ENCODE data around the gene MXD3. TPM values are rescaled to one million over a fixed set of nuclear protein-coding genes. Genes with fewer than 3 reads are reported as not detected.
A peak's percentile ranks its signal among the peaks of the same experiment; 100 is the strongest.

The MXD3 gene
- total RNA-seq, 1 experiment from 2014 or later, result 50.0 TPM

DNA sequence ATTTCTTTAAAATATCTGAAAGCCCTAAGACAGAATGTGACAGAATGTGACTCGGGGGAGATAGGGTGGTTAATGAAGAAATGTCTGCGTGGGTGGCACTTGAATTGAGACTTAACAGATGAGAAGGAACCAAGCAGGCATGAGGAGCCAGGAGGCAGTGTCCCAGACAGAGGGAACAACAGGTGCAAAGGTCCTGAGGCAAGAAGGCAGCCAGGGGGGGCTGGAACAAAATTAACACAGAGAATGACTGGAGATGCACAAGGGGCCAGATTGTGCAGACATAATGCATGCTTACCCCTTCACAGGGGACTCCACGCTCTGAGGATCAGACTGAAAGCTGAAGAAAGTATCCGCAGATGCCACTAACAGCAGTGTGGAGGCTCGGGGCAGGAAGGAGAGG lies 38.1 kb upstream of the MXD3 start:
- Histone ChIP-seq H3K9me3 (ENCODE audit: insufficient read depth, low read depth) (no peaks in the 10 kb centered on the region), H3K27me3 (ENCODE audit: insufficient read depth, low read depth) (no peaks in the 10 kb centered on the region), H3K4me1 (replicated peaks; ENCODE audit: insufficient read depth) (peaks cover 20% of the 10 kb centered on the region), H3K27ac (no peak overlapping the region), H3F3A (ENCODE audit: insufficient read depth, low read depth) (0 out of 2 replicates have a peak, but pooled peaks cover 8% of the 10 kb centered on the region), H3K4me3 (peak overlapping the region; percentile 78; the same call in 1 of the 2 replicates), H4K20me1 (ENCODE audit: insufficient read depth) (peaks cover 27% of the 10 kb centered on the region), H3K79me2 (ENCODE audit: low read depth) (peaks cover 60% of the 10 kb centered on the region), H2AFZ (no peak overlapping the region), H3K4me2 (peak overlapping the region; percentile 88), H3K9me2 (ENCODE audit: insufficient read depth) (no peaks in the 10 kb centered on the region), H3K36me3 (ENCODE audit: low read depth) (0 out of 2 replicates have a peak, but pooled peaks cover 6% of the 10 kb centered on the region)
- DNase-seq, result no peak
- ChIA-PET POLR2A (ENCODE audit: unreplicated experiment) (no interaction called here), CTCF (interaction anchor here (0.6 kb wide), 1 partner anchor 54 kb away, joined by 8 read pairs; no protein-coding TSS in a partner anchor)
- BruUV-seq (replicated peaks), result no TSS peak
- TF ChIP-seq EZH2 (IDR thresholded peaks at IDR 0.05; ENCODE audit: low read depth), result no peak
- TF ChIP-seq, protein P1, sequence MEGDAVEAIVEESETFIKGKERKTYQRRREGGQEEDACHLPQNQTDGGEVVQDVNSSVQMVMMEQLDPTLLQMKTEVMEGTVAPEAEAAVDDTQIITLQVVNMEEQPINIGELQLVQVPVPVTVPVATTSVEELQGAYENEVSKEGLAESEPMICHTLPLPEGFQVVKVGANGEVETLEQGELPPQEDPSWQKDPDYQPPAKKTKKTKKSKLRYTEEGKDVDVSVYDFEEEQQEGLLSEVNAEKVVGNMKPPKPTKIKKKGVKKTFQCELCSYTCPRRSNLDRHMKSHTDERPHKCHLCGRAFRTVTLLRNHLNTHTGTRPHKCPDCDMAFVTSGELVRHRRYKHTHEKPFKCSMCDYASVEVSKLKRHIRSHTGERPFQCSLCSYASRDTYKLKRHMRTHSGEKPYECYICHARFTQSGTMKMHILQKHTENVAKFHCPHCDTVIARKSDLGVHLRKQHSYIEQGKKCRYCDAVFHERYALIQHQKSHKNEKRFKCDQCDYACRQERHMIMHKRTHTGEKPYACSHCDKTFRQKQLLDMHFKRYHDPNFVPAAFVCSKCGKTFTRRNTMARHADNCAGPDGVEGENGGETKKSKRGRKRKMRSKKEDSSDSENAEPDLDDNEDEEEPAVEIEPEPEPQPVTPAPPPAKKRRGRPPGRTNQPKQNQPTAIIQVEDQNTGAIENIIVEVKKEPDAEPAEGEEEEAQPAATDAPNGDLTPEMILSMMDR (conservative IDR thresholded peaks at IDR 0.05), result no peak
- intact Hi-C loops (cut with micrococcal nuclease; ENCODE audit: unreplicated experiment), result loop anchor here (5.0 kb wide), 1 partner anchor 43 kb away; no protein-coding TSS in a partner anchor

- TF ChIP-seq EZH2 (IDR thresholded peaks at IDR 0.05; ENCODE audit: low read depth), result no peak
- TF ChIP-seq, protein P1 (conservative IDR thresholded peaks at IDR 0.05), result no peak
- no peak overlapping the region for H3K4me3 ChIP-seq
- H3F3A ChIP-seq (ENCODE audit: insufficient read depth, low read depth), result 0 out of 2 replicates have a peak, but pooled peaks cover 8% of the 10 kb centered on the region
- no TSS peak for BruUV-seq (replicated peaks)
- H4K20me1 ChIP-seq (ENCODE audit: insufficient read depth), result peaks cover 29% of the 10 kb centered on the region
- no peaks in the 10 kb centered on the region for H3K9me3 ChIP-seq (ENCODE audit: insufficient read depth, low read depth)
- intact Hi-C loops (cut with micrococcal nuclease; ENCODE audit: unreplicated experiment), result no loop called here
- peaks cover 6% of the 10 kb centered on the region; the same call in 1 of the 2 replicates for H3K36me3 ChIP-seq (ENCODE audit: low read depth)
- POLR2A ChIA-PET (ENCODE audit: unreplicated experiment), result no interaction called here
- peaks cover 64% of the 10 kb centered on the region for H3K79me2 ChIP-seq (ENCODE audit: low read depth)
- peaks cover 20% of the 10 kb centered on the region for H3K4me1 ChIP-seq (replicated peaks; ENCODE audit: insufficient read depth)
- H3K27me3 ChIP-seq (ENCODE audit: insufficient read depth, low read depth), result no peaks in the 10 kb centered on the region
- DNase-seq, result no peak
- H2AFZ ChIP-seq, result no peak overlapping the region
- CTCF ChIA-PET, result interaction anchor here (0.5 to 0.6 kb wide), 2 partner anchors 25 to 225 kb away, joined by 3 to 7 read pairs; no protein-coding TSS in a partner anchor
- H3K9me2 ChIP-seq (ENCODE audit: insufficient read depth), result no peaks in the 10 kb centered on the region
- H3K4me2 ChIP-seq, result peak overlapping the region; percentile 88
- no peak overlapping the region for H3K27ac ChIP-seq
Observed at GRCh38 chr5:177349362-177349647, 37.6 kb upstream of the MXD3 start.

DNA sequence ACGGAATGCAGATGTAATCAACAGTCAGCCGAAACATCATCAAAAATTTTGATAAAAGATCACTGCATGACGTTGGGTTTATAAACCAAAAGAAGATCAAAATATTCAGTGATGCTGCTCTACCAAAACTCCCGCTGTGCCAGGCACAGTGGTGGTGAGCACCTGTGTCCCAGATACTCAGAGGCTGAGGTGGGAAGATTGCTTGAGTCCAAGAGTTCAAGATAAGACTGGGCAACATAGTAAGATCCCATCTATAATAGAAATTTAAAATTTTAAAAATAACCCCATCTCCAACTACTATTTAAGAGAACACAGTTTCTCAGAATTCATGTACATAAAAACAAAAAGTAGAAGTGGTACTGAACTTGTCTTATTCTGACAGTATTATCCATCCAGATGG lies 36.0 kb upstream of the MXD3 start:
- H3F3A ChIP-seq (ENCODE audit: insufficient read depth, low read depth), result peaks cover 8% of the 10 kb centered on the region; the same call in 1 of the 2 replicates
- no peak overlapping the region for H3K4me2 ChIP-seq
- H3K27me3 ChIP-seq (ENCODE audit: insufficient read depth, low read depth), result no peaks in the 10 kb centered on the region
- BruUV-seq (replicated peaks), result no TSS peak
- H3K79me2 ChIP-seq (ENCODE audit: low read depth), result peaks cover 77% of the 10 kb centered on the region
- H3K4me1 ChIP-seq (replicated peaks; ENCODE audit: insufficient read depth), result peaks cover 20% of the 10 kb centered on the region
- H3K36me3 ChIP-seq (ENCODE audit: low read depth), result peaks cover 6% of the 10 kb centered on the region; the same call in 1 of the 2 replicates
- TF ChIP-seq EZH2 (IDR thresholded peaks at IDR 0.05; ENCODE audit: low read depth), result no peak
- TF ChIP-seq, protein P1 (conservative IDR thresholded peaks at IDR 0.05), result no peak
- H3K4me3 ChIP-seq, result no peak overlapping the region
- no peak for DNase-seq
- no peak overlapping the region for H2AFZ ChIP-seq
- intact Hi-C loops (cut with micrococcal nuclease; ENCODE audit: unreplicated experiment), result no loop called here
- no peak overlapping the region for H3K27ac ChIP-seq
- peaks cover 35% of the 10 kb centered on the region for H4K20me1 ChIP-seq (ENCODE audit: insufficient read depth)
- H3K9me2 ChIP-seq (ENCODE audit: insufficient read depth), result no peaks in the 10 kb centered on the region
- ChIA-PET POLR2A (ENCODE audit: unreplicated experiment) (no interaction called here), CTCF (no interaction called here)
- no peaks in the 10 kb centered on the region for H3K9me3 ChIP-seq (ENCODE audit: insufficient read depth, low read depth)

Data from PC-9 (cell line).